Measurements from ENCODE around the gene SARDH.
"Not testable (repeated sequence)": the region's sequence is repeated elsewhere in the genome, so short reads cannot be mapped to it uniquely, and the experiment has no call there.

SARDH gene

GRCh38 chr9:133685653-133686609 lies 52.2 kb downstream of the SARDH start:
- DNase-seq (ENCODE audit: low read depth in 3 of 3) = no peak

- no peak for DNase-seq (ENCODE audit: low read depth in 3 of 3)
Observed at GRCh38 chr9:133684936-133685361, 53.2 kb downstream of the SARDH start.

GRCh38 chr9:133684121-133684935 lies 53.8 kb downstream of the SARDH start:
- no peak for DNase-seq (ENCODE audit: low read depth in 3 of 3)

GRCh38 chr9:133683586-133684120 lies 54.5 kb downstream of the SARDH start:
- peak in 2 of 3 donors; percentile 25 to 41 for DNase-seq (ENCODE audit: low read depth in 3 of 3)

GRCh38 chr9:133682818-133683585 lies 55.1 kb downstream of the SARDH start:
- DNase-seq (ENCODE audit: low read depth in 3 of 3) = no peak

GRCh38 chr9:133681658-133682306 lies 56.4 kb downstream of the SARDH start:
- no peak for DNase-seq (ENCODE audit: low read depth in 3 of 3)

- DNase-seq (ENCODE audit: low read depth in 3 of 3) = no peak
Observed at GRCh38 chr9:133680976-133681657, 57.0 kb downstream of the SARDH start.

GRCh38 chr9:133680250-133680975 lies 57.7 kb downstream of the SARDH start:
- no peak for DNase-seq (ENCODE audit: low read depth in 3 of 3)

GRCh38 chr9:133679466-133680061 lies 58.6 kb downstream of the SARDH start:
- DNase-seq (ENCODE audit: low read depth in 3 of 3) = no peak

GRCh38 chr9:133679056-133679455 lies 59.1 kb downstream of the SARDH start:
- no peak for DNase-seq (ENCODE audit: low read depth in 3 of 3)

- peak in 2 of 3 donors; percentile 36 for DNase-seq (ENCODE audit: low read depth in 3 of 3)
Observed at GRCh38 chr9:133677126-133678010, 60.8 kb downstream of the SARDH start.

GRCh38 chr9:133676450-133676849 lies 61.7 kb downstream of the SARDH start:
- DNase-seq (ENCODE audit: low read depth in 3 of 3) = no peak

GRCh38 chr9:133675796-133676195 lies 62.4 kb downstream of the SARDH start:
- DNase-seq (ENCODE audit: low read depth in 3 of 3) = not testable (repeated sequence)

- no peak for DNase-seq (ENCODE audit: low read depth in 3 of 3)
Observed at GRCh38 chr9:133674091-133674490, 64.1 kb downstream of the SARDH start.

GRCh38 chr9:133673258-133673655 lies 64.9 kb downstream of the SARDH start:
- DNase-seq (ENCODE audit: low read depth in 3 of 3) = no peak

GRCh38 chr9:133672503-133673257 lies 65.5 kb downstream of the SARDH start:
- DNase-seq (ENCODE audit: low read depth in 3 of 3) = no peak

GRCh38 chr9:133671371-133671770 lies 66.8 kb downstream of the SARDH start:
- no peak for DNase-seq (ENCODE audit: low read depth in 3 of 3)

GRCh38 chr9:133670466-133670865 lies 67.7 kb downstream of the SARDH start:
- DNase-seq (ENCODE audit: low read depth in 3 of 3) = no peak

Data from stimulated activated CD4-positive, alpha-beta T cell treated with anti-CD3 and anti-CD28 coated beads, TNF-alpha, amount 100 ng/mL, for 48 hours (primary cell).